ENCODE data around the gene TRMT61A. TPM values are rescaled to one million over a fixed set of nuclear protein-coding genes. Genes with fewer than 3 reads are reported as not detected.

Gene TRMT61A
- total RNA-seq, 1 experiment from 2014 or later = 14.9 TPM

DNA sequence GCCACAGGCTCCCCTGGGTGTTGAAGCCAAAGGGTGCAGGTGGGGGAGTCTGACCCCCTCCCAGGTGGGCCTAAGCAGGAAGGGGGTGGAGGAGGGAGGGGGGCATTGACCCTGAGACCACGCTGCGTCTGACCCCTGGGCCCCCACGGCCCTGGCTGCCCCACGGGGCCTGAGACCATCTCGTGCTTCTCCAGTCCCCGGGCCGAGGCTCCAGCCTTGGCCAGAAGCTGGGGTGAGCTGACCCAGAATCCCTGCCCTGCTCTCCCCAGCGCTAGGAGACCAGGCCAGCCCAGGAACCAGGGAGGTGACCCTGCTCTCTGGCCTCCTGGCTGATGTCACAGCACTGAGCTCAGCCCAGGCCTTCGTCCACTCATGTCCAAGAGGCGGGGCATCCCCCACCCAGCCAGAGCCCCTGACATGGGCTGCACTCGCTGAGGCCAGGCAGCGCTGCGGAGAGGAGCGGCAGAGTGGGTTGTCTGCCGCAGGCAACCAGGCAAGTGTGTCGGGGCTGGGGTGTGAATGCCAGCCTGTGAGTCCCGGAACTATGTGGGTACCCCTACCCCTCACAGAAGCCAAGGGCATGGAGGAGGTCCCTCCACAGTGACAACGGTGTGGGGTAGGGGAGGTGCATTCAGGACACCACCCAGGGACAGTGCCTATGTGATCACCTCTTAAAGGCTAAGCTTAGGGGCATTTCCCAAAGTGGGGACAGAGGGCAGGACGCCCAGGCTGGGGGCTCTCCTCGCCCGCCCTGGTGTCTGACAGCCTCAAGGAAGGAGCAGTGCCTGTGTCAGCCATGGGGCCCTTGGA is 6.3 kb downstream of the TRMT61A start:
- ChIA-PET POLR2A (interaction anchor here (2.8 kb wide), 1 partner anchor 14 kb away, joined by 9 read pairs; the partner anchor contains the start of gene CKB), RAD21 (ENCODE audit: low non-redundant PET in 1 of 2, low total read pairs in 2 of 2, uncharacterized antibody in 2 of 2, unreplicated experiment in 2 of 2) (no interaction called here), CTCF (no interaction called here)
- BruUV-seq (replicated peaks) = TSS peak; percentile 6
- H3K27ac ChIP-seq (ENCODE audit: low read depth, low read length) = no peak overlapping the region
- no peaks in the 10 kb centered on the region for H3K9me3 ChIP-seq (ENCODE audit: control insufficient read depth in 1 of 2, insufficient read depth in 1 of 2, low read depth in 1 of 2, low read length in 2 of 2)
- no peak for DNase-seq (ENCODE audit: low read depth, low spot score)
- no peaks in the 10 kb centered on the region for H3K9me2 ChIP-seq (ENCODE audit: insufficient read depth)
- H3K4me2 ChIP-seq (ENCODE audit: low read length) = no peak overlapping the region
- no peak overlapping the region for H3K9ac ChIP-seq (ENCODE audit: low read length)
- no peaks in the 10 kb centered on the region for H3K27me3 ChIP-seq (ENCODE audit: insufficient read depth, low read length)
- peaks cover 0 to 13% of the 10 kb centered on the region in 2 experiments; a peak in 2 of 4 replicates for H3K36me3 ChIP-seq (ENCODE audit: control insufficient read depth in 1 of 2, insufficient read depth in 2 of 2, low read length in 2 of 2)
- no peaks in the 10 kb centered on the region for H4K20me1 ChIP-seq (ENCODE audit: insufficient read depth)
- no peak for ATAC-seq
- no peak for TF ChIP-seq ZFX (IDR thresholded peaks at IDR 0.05)
- no peak for TF ChIP-seq POLR2AphosphoS5 (IDR thresholded peaks at IDR 0.05; ENCODE audit: low read depth, low read length)
- no peak for TF ChIP-seq CBX3 (IDR thresholded peaks at IDR 0.05; ENCODE audit: low read depth)
- TF ChIP-seq RAD21 (IDR thresholded peaks at IDR 0.05; ENCODE audit: low read depth) = no peak
- no peak for TF ChIP-seq EZH2phosphoT487 (IDR thresholded peaks at IDR 0.05; ENCODE audit: borderline replicate concordance)
- TF ChIP-seq, protein P1, sequence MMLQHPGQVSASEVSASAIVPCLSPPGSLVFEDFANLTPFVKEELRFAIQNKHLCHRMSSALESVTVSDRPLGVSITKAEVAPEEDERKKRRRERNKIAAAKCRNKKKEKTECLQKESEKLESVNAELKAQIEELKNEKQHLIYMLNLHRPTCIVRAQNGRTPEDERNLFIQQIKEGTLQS (IDR thresholded peaks at IDR 0.05) = no peak
- TF ChIP-seq SP1 (IDR thresholded peaks at IDR 0.05; ENCODE audit: low read depth) = no peak
- no peak for TF ChIP-seq REST (IDR thresholded peaks at IDR 0.05; ENCODE audit: low read depth)
- no peak for TF ChIP-seq SRF (IDR thresholded peaks at IDR 0.05; ENCODE audit: low read depth)
- no peak overlapping the region for H3K4me3 ChIP-seq (replicated peaks in 1 of 2; ENCODE audit: low read depth in 1 of 2, low read length in 2 of 2)
- H3K4me1 ChIP-seq (ENCODE audit: control insufficient read depth in 1 of 2, insufficient read depth in 2 of 2, low read length in 2 of 2) = peaks cover 9 to 28% of the 10 kb centered on the region in 2 experiments
- no peak overlapping the region for H2AFZ ChIP-seq (ENCODE audit: low read depth, low read length, poor library complexity, severe bottlenecking)
- intact Hi-C loops (cut with micrococcal nuclease) = no loop called here
- H3K79me2 ChIP-seq (ENCODE audit: insufficient read depth, low read length) = peaks cover 18% of the 10 kb centered on the region
